ENCODE measurements around the gene ARMH2.

ARMH2 gene

GRCh38 chr6:24795106-24795505 lies 3.6 kb downstream of the ARMH2 start:
- TF ChIP-seq CSDC2 (CRISPR knock-in tag; IDR thresholded peaks at IDR 0.05): no peak
- ATAC-seq: no peak

- ATAC-seq: no peak
- TF ChIP-seq TSHZ2 (CRISPR knock-in tag; IDR thresholded peaks at IDR 0.05) (no peak), ZNF8 (CRISPR knock-in tag; IDR thresholded peaks at IDR 0.05) (peak; percentile 67)
Measured at GRCh38 chr6:24788031-24788665, 10.6 kb downstream of the ARMH2 start.

GRCh38 chr6:24780206-24780605 lies 18.5 kb downstream of the ARMH2 start:
- TF ChIP-seq TCF4 (CRISPR knock-in tag; IDR thresholded peaks at IDR 0.05; ENCODE audit: borderline replicate concordance) (no peak), RARB (CRISPR knock-in tag; IDR thresholded peaks at IDR 0.05) (no peak), POU6F1 (CRISPR knock-in tag; IDR thresholded peaks at IDR 0.05; ENCODE audit: borderline replicate concordance, low read depth) (no peak), SNAI2 (CRISPR knock-in tag; IDR thresholded peaks at IDR 0.05) (no peak), BACH2 (CRISPR knock-in tag; IDR thresholded peaks at IDR 0.05; ENCODE audit: borderline replicate concordance) (no peak), CSDC2 (CRISPR knock-in tag; IDR thresholded peaks at IDR 0.05) (no peak), ZNF70 (CRISPR knock-in tag; IDR thresholded peaks at IDR 0.05) (no peak), ZC3H10 (CRISPR knock-in tag; IDR thresholded peaks at IDR 0.05) (no peak), TOX (CRISPR knock-in tag; IDR thresholded peaks at IDR 0.05; ENCODE audit: borderline replicate concordance) (no peak), TSHZ2 (CRISPR knock-in tag; IDR thresholded peaks at IDR 0.05) (no peak), OSR1 (CRISPR knock-in tag; IDR thresholded peaks at IDR 0.05) (no peak), ZFP30 (CRISPR knock-in tag; IDR thresholded peaks at IDR 0.05) (no peak), ESRRG (CRISPR knock-in tag; IDR thresholded peaks at IDR 0.05) (no peak), ARNTL (CRISPR knock-in tag; IDR thresholded peaks at IDR 0.05; ENCODE audit: borderline replicate concordance, low read depth) (no peak), GLIS3 (CRISPR knock-in tag; IDR thresholded peaks at IDR 0.05) (no peak), CSRNP3 (CRISPR knock-in tag; IDR thresholded peaks at IDR 0.05) (no peak), PATZ1 (CRISPR knock-in tag; IDR thresholded peaks at IDR 0.05; ENCODE audit: borderline replicate concordance) (no peak), ISL1 (CRISPR knock-in tag; IDR thresholded peaks at IDR 0.05) (no peak), PPARA (CRISPR knock-in tag; IDR thresholded peaks at IDR 0.05; ENCODE audit: borderline replicate concordance) (no peak), CREB5 (CRISPR knock-in tag; IDR thresholded peaks at IDR 0.05; ENCODE audit: low read depth) (no peak)
- ATAC-seq: no peak

All from SK-N-SH treated with all-trans-retinoic acid at 6 μM for 48 hours (cell line).